Stimulated activated CD4-positive, alpha-beta T cell treated with anti-CD3 and anti-CD28 coated beads, Interleukin-4, amount 100 ng/mL, for 1 hour (primary cell): ENCODE results near the gene NELFB.

Experiments used
- DNase-seq: peaks from one replicate; pipeline ENCODE4 v3.0.0-alpha.2; 2020

Gene NELFB

GRCh38 chr9:137254624-137255447 is at the start of gene NELFB:
Gene NELFB, plus strand, starts transcription at chr9:137255327.
- DNase-seq, result peak; percentile 97

DNA sequence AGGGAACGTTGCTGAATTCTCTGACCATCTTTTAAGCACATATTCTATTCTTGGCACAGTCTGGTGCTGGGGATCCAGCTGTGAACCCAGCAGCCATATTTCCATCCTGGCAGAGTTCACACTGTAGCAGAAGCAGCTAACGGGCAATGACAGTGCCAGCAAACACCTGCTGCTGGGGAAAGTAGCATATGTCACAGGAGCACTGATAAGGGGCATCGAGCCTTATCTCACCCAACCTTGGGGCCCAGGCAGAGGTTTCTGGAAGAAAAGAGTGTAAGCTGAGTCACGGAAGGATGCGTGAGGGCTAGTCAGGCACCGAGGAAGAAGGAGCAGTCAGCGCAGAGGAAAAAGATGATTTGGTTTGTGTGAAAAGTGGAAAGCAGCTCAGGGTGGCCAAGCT is 48.5 kb upstream of the NELFB start:
- no peak for DNase-seq

GRCh38 chr9:137211532-137211931 is 43.6 kb upstream of the NELFB start:
- no peak for DNase-seq

DNA sequence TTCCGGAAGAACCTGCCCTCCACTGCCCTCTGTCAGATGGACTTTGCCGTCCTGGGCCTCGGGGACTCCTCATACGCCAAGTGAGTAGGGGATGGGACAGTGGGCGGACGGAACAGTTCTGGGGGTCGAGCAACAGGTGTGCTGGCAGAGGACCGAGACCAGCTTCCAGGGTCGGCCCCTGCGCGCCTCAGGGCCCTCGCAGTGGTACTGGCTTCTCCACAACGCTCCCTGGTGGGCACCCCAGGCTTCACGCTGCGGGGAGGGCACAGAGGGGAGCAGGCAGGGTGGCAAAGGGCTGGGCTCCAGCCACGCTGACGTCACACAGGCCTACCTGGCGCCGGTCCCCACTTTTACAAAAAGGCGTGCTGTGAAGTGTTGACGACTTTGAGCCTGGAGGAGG is 42.6 kb upstream of the NELFB start:
- DNase-seq, result no peak

DNA sequence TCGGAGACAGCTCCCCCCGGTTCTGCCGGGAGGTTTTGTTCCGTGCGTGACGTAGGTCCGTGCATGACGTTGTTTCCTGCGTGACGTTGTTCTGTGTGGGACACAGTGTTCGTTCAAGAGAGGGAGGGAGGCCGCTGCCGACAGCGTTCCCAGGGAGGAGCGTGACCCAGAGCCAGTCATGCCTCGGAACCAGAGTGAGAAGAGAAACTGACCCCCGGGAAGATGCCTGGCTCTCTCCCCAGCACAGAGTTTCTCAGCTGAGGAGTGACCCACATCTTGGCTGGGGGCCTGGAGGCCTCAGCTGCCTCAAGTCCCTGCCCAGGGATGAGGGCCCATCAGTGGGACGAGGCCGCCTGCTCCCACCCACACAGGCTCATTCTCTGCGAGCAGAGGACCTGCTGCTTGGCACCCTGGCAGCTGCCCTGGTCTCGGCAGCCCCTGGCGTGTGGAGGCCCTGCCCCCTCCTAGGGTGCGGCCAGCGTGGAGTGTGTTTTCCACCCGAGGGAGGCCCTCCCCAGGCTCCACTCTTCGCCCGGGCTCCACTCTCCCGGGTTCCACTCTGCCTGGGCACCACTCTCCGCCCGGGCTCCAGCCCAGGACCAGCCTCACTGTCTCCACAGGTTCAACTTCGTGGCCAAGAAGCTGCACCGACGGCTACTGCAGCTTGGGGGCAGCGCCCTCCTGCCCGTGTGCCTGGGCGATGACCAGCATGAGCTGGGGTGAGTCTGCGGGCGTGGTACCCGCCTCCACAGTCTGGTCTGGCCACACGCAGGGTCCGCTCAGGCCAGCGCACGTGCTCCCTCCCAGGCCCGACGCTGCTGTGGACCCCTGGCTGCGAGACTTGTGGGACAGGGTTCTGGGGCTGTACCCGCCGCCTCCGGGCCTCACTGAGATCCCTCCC is 41.7 kb upstream of the NELFB start:
- no peak for DNase-seq

- no peak for DNase-seq
Measured at GRCh38 chr9:137214620-137215019, 40.5 kb upstream of the NELFB start.

GRCh38 chr9:137215196-137215986 is 39.7 kb upstream of the NELFB start:
- DNase-seq, result no peak

DNA sequence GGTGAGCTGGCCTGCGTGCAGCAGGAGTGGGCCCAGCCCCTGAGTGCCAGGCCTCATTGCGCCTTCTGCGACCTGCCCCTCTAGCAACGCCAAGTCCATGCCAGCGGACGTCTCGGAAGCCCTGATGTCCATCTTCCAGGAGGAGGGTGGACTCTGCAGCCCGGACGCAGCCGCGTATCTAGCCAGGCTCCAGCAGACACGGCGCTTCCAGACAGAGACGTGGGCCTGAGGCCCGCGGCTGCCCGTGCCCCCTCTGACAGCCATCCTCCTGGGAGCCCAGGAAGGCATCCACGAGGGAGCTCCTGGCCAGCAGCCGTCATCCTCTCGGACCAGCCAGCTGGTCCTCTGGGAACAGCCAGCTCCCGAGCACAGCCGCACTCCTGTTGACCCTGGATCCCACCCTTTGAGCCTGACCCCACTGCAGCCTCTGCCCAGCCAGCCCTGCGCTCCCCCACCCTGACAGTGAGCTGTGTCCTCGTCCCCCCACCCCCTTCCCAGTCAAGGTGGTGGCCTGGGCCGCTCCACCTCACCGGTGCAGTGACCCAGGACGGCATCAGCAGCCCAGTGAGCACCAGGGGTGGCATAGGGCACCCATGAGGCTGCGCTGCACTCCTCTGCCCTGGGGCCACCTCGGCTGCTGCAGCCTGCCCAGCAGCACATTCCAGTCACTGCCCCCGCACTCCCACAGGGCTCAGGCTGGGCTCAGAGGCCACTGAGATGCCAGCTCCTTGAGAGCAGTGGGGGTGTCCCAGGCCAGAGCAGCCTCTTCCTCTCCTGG is 38.8 kb upstream of the NELFB start:
- DNase-seq, result no peak

DNA sequence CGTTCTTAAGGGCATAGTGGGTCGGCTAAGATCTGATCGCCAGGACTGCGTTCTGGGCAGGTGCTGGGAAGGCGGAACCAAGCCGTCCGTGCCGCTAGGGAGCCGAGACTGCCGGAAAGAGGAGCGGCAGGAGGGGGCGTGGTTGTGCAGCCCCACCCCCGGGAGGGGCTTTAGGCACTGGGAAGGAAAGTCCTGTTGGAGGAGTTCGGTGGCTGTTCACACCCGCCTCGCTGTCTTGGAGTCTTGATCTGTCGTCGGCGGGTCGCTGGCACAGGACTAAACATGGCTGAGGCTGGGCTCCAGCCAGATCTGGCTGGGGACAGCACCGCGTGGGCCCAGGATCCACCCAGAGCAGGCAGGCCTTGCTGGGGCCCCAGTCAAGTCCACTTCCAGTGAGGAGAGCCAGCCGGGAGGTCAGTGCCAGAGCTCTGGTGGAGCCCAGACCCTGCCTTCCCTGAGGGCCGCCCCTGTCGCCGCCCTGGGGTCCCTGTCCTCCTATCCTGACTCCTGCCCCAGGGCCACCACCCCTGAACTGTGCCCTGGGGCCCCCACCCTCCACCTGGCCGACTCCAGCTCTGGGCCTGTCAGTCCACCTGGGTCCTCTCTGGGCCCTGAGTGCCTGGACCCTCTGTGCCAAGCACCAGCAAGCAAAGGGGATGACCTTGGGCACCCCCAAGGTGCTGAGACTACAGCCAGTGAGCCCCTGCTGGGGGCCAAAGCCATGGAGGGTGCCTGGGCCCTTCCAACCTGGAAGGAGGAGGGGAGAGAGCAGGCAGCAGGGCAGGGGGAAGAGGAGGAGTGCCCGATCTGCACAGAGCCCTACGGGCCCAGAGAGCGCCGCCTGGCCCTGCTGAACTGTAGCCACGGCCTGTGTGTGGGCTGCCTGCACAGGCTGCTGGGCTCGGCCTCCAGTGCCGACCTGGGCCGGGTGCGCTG is 37.6 kb upstream of the NELFB start:
- DNase-seq, result no peak

DNA sequence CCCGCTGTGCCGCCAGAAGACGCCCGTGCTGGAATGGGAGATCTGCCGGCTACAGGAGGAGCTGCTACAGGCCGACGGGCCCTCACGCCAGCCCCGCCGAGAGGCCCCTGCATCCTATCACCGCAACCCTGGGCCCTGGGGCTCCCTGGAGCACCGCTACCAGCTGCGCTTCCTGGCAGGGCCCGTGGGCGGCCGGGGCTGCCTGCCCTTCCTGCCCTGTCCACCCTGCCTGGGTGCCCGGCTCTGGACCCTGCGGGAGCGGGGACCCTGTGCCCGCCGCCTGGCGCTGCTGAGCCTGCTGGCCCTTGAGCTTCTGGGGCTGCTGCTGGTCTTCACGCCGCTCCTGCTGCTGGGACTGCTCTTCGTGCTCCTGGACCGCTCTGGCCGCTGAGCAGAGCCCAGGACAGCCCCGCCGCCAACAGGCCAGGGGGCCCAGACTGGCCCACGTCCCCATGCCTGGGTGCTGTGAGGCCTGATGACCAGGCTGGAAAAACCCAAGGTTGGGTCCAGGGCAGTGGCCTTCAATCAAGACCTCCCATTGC is 36.8 kb upstream of the NELFB start:
- DNase-seq, result no peak

DNA sequence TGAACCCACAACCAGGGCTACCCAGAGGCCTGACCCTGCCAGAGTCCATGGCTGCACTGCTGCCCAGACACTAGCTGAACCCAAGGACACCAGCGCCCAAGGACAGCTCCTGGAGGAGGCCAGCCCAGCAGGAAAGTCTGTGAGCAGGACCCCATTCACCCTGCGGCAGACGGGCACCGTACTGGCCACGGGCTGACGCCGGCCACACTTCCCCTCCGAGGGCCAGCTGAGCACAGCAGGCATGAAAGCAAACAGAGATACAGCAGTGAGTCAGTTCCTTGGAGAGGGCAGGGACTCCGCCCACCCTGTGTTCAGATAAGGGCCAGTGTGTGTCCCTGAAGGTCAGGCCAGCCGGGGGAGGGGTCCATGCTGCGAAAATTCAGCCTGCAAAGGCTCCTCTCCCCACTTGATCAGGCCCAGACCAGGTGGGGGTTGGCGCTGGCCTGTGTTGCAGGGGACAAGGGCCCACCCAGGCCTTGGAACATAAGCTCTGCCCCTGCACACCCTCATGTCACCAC is 36.3 kb upstream of the NELFB start:
- no peak for DNase-seq

DNA sequence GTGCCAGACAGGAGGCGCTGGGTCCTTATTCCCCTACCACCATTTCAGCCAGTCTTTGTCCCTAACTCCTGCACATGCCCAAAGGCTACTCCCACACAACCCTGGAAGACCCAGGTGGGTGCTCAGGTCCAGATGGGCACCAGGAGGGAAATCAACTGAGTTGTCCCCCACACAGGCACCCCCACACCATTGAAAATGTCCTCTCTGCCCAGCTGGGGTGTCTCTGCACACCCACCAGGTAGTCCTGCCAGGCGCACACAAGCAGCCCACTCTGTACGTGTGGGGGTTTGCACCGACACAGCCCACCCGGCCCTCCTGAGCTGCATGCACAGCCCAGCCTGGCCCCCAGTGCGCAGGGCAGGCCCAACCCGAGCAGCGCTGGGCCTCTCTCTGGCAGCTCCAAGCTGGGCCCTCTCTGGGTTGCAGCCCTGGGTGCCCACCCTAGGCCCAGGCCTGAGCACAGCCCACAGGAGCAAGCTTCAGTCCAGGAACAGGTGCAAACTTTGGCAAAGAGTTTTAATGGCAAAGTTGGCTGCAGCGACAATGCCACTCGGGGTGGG is 35.3 kb upstream of the NELFB start:
- no peak for DNase-seq

- no peak for DNase-seq
Measured at GRCh38 chr9:137220317-137221094, 34.6 kb upstream of the NELFB start.

- no peak for DNase-seq
Measured at GRCh38 chr9:137221095-137221505, 34.0 kb upstream of the NELFB start.

DNA sequence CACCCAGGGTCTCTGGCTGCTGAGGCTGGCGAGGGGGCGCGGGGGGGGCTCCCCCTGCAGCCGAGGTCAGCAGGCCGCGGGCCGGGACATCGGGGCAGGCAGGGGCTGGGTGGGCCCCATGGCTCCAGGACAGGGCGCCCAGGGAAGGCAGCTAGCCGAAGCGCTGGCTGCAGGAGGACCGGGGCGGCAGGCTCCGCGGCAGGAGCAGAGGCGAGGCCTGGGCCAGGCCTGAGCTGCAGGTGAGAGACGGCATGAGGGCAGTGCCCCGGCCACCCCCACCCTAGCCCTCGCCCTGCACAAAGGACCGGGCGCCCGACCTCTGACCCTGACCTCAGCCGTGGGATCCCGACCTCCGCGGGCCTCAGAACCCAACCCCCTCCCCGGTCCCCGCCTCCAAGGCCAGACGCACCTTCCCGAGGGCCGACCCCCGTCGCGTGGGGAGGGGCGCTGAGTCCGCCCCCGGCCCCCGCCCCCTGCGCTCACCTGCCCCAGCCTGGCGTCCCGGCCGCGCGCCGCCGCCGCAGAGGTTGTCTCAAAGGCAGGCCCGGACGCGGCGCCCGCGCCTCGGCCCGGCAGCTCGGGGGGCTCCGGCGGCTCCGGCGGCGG is 33.5 kb upstream of the NELFB start:
- peak; percentile 42 for DNase-seq

GRCh38 chr9:137222190-137223077 is 32.7 kb upstream of the NELFB start, which contains the start of gene RNF208:
Gene RNF208, minus strand, starts transcription at chr9:137222240. Its CDS starts 1,028 bp downstream, at chr9:137221212.
- no peak for DNase-seq

- peak; percentile 98 for DNase-seq
Measured at GRCh38 chr9:137223078-137223970, 31.8 kb upstream of the NELFB start.
